ENCODE data around the gene GAGE12D.
"Not testable (repeated sequence)": the region's sequence is repeated elsewhere in the genome, so short reads cannot be mapped to it uniquely, and the experiment has no call there.

The GAGE12D gene, protein sequence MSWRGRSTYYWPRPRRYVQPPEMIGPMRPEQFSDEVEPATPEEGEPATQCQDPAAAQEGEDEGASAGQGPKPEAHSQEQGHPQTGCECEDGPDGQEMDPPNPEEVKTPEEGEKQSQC

DNA sequence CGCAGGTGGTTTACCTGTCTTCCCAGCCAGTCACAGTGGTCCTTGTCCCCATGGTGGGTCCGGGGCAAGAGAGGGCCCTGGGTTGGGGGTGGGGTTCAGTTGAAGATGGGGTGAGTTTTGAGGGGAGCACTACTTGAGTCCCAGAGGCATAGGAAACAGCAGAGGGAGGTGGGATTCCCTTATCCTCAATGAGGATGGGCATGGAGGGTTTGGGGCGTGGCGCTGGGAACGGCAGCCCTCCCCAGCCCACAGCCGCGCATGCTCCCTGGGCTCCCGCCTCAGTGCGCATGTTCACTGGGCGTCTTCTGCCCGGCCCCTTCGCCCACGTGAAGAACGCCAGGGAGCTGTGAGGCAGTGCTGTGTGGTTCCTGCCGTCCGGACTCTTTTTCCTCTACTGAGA, at the start of gene GAGE12D:
Gene GAGE12D, plus strand, starts transcription at position 301 of the 400 bp plus-strand sequence. CDS start 1,155 bp downstream, outside the sequence.
- DNase-seq, result not testable (repeated sequence)

- DNase-seq, result not testable (repeated sequence)
Observed at GRCh38 chrX:49531877-49532276, 9.7 kb upstream of the GAGE12D start, which contains the start of gene GAGE12C. TSS of gene GAGE12C (plus strand) at chrX:49532177. CDS start at chrX:49533332, 1,155 bp downstream.

- not testable (repeated sequence) for DNase-seq
Observed at GRCh38 chrX:49550989-49551388, 9.5 kb downstream of the GAGE12D start, which contains the start of gene GAGE12E. TSS of gene GAGE12E (plus strand) at chrX:49551289. CDS start at chrX:49552444, 1,155 bp downstream.

DNA sequence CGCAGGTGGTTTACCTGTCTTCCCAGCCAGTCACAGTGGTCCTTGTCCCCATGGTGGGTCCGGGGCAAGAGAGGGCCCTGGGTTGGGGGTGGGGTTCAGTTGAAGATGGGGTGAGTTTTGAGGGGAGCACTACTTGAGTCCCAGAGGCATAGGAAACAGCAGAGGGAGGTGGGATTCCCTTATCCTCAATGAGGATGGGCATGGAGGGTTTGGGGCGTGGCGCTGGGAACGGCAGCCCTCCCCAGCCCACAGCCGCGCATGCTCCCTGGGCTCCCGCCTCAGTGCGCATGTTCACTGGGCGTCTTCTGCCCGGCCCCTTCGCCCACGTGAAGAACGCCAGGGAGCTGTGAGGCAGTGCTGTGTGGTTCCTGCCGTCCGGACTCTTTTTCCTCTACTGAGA, 19.0 kb downstream of the GAGE12D start, which contains the start of gene GAGE12F:
Gene GAGE12F, plus strand, starts transcription at position 301 of the 400 bp plus-strand sequence. CDS start 1,155 bp downstream, outside the sequence.
- not testable (repeated sequence) for DNase-seq

DNA sequence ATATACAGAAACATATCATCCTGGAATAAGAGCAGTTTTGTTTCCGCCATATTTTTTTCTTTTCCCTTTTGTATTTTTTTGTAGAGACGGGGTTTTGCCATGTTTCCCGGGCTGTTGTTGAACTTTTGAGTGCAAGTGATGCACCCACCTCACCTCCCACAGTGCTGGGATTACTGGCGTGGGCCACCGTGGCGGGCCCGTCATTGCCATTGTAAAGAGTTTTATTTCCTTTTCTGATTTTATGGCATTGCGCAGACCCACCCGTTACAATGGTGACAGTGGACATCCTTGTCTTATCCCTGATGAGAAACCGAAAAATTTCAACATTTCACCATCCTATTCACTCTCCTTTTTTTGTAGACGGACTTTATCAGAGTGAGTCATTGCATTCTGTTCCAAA, 27.2 kb downstream of the GAGE12D start:
- DNase-seq, result not testable (repeated sequence)

- DNase-seq, result not testable (repeated sequence)
Observed at GRCh38 chrX:49569152-49569551, 27.6 kb downstream of the GAGE12D start.

- DNase-seq, result not testable (repeated sequence)
Observed at GRCh38 chrX:49570100-49570499, 28.6 kb downstream of the GAGE12D start, which contains the start of gene GAGE12G. TSS of gene GAGE12G (plus strand) at chrX:49570400. CDS start at chrX:49571555, 1,155 bp downstream.

DNA sequence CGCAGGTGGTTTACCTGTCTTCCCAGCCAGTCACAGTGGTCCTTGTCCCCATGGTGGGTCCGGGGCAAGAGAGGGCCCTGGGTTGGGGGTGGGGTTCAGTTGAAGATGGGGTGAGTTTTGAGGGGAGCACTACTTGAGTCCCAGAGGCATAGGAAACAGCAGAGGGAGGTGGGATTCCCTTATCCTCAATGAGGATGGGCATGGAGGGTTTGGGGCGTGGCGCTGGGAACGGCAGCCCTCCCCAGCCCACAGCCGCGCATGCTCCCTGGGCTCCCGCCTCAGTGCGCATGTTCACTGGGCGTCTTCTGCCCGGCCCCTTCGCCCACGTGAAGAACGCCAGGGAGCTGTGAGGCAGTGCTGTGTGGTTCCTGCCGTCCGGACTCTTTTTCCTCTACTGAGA, 38.1 kb downstream of the GAGE12D start, which contains the start of gene GAGE12H:
Gene GAGE12H, plus strand, starts transcription at position 301 of the 400 bp plus-strand sequence. CDS start 1,155 bp downstream, outside the sequence.
- not testable (repeated sequence) for DNase-seq

DNA sequence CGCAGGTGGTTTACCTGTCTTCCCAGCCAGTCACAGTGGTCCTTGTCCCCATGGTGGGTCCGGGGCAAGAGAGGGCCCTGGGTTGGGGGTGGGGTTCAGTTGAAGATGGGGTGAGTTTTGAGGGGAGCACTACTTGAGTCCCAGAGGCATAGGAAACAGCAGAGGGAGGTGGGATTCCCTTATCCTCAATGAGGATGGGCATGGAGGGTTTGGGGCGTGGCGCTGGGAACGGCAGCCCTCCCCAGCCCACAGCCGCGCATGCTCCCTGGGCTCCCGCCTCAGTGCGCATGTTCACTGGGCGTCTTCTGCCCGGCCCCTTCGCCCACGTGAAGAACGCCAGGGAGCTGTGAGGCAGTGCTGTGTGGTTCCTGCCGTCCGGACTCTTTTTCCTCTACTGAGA, 47.7 kb downstream of the GAGE12D start, which contains the start of gene GAGE2A:
Gene GAGE2A, plus strand, starts transcription at position 301 of the 400 bp plus-strand sequence. CDS start 1,155 bp downstream, outside the sequence.
- DNase-seq, result not testable (repeated sequence)

DNA sequence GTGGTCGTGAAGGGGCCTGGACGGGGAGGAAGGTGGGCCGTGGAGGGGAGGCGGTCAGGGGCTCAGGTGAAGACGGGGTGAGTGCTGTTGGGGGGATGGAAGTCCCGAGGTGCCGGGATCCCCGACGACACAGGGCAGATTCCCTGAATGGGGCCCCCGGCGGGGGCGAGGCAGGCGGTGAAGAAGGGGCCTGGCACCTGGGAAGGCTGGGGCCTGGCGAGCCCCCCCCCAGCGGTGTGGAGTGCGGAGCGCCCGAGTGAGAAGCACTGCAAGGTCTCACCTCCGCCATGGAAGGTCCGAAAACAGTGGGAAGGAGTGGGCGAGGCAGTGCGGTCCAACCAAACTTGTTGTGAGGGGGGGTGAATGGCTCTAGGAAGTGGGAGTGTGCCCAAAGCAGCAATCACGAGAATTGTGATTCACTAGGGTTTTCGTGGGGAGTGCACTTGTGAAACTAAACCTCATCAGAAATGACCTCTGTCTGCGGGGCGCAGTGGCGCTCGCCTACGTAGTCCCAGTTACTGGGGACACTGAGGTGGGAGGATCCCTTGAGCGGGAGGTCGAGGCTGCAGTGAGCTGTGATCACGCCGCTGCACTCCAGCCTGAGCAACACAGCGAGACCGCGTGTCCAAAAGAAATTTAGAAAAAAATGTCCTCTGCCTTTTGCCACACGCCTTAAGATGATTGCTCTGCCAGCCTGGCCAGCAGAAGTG, 48.4 kb downstream of the GAGE12D start:
- DNase-seq, result not testable (repeated sequence)

DNA sequence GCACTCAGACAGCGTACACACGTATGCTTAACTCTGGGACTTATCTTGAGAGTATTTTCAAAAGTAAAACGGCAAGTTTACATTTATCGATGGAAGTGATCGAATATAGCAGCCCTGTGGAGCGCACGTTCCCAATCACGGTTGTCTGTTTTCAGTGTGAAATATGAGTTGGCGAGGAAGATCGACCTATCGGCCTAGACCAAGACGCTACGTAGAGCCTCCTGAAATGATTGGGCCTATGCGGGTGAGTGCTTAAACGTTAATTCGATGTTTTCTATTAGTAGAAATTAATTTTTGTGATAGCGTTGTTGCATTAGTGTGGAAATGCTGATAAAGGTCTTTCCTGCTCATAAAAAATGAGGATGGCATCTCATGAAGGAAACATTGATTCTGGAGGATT, 49.0 kb downstream of the GAGE12D start:
- not testable (repeated sequence) for DNase-seq
